ENCODE measurements around the gene RELCH.

RELCH gene

DNA sequence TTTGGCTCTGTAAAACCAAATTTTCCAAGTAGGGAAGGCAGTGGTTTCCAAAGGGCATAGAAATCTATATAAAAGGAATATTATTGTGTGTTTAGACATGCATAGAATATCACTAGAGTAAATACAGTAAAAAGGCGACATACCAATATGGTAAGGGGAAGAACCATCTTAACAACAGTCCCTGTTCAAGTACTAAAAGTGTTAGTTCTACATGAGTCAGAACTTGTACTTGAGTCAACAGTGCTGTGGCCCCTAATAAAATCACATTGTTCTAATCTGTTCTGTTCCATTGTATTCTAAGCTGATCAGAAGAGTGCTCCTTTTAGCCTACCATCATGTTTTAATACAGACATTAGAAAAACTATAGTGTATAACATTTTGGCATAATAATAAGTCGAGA, 102.0 kb downstream of the RELCH start:
- no peaks in the 10 kb centered on the region for H3K4me1 ChIP-seq (ENCODE audit: insufficient read depth, low read length)
- H3K4me3 ChIP-seq (ENCODE audit: low read depth in 1 of 2, low read length in 2 of 2): no peak overlapping the region
- H3K27me3 ChIP-seq (ENCODE audit: control insufficient read depth in 1 of 2, insufficient read depth in 2 of 2, low read length in 2 of 2): no peaks in the 10 kb centered on the region
- H3K27ac ChIP-seq (ENCODE audit: low read depth, low read length): no peak overlapping the region
- peaks cover 16% of the 10 kb centered on the region for H3K36me3 ChIP-seq (ENCODE audit: insufficient read depth, low read length)
- H3K9me3 ChIP-seq (ENCODE audit: low read length): no peaks in the 10 kb centered on the region
- no peak overlapping the region for H3K9ac ChIP-seq (ENCODE audit: low read length)

DNA sequence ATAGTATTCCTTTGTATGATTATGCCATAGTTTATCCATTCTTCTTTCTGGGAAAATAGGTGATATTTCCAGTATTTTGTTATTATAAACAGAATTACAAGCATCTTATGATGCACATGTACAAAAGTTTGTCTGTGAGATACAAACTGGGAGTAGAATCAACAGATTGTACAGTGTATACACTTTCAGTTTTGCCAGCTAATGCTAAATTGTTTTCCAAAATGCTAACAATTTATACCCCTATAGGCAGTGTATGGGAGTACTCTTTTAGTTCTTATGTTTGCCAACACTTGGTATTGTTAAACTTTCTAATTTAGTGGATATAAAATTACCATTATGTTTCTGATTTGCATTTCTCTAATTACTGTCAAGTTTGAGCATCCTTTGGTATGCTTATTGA, 107.0 kb downstream of the RELCH start:
- Histone ChIP-seq H3K4me3 (ENCODE audit: low read depth in 1 of 2, low read length in 2 of 2) (no peak overlapping the region), H3K27ac (ENCODE audit: low read depth, low read length) (no peak overlapping the region), H3K36me3 (ENCODE audit: insufficient read depth, low read length) (peaks cover 9% of the 10 kb centered on the region), H3K9ac (ENCODE audit: low read length) (no peak overlapping the region), H3K27me3 (ENCODE audit: control insufficient read depth in 1 of 2, insufficient read depth in 2 of 2, low read length in 2 of 2) (no peaks in the 10 kb centered on the region), H3K9me3 (ENCODE audit: low read length) (no peaks in the 10 kb centered on the region), H3K4me1 (ENCODE audit: insufficient read depth, low read length) (no peaks in the 10 kb centered on the region)

DNA sequence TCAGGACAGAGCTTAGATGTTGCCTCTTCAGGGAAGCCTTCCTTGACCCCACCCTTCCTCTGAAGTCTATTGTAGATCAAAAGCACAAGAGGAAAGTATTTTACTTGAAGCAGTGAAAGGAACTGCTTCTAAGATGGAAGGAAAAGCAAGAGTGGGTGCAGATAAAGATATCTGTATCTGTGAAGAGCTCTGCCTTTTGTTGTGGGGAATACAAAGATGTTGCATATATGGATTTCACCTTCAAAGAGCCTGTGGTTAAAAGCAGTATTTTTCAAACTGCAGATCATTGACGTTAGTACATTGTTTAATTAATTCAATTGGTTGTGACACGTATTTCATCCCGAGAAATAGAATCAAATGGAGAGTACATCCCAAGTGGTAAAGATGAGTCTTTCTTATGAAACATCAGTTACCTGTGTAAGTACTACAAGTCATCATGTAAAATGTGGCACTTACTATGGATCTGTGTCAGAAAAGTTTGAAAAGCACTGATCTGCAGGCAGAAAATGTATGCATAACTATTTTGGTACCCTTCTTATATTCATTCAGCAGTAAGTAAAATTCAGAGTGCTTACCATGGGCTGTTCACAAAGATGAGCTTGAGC, 113.4 kb downstream of the RELCH start:
- Histone ChIP-seq H3K4me3 (ENCODE audit: low read depth in 1 of 2, low read length in 2 of 2) (no peak overlapping the region), H3K4me1 (ENCODE audit: insufficient read depth, low read length) (no peaks in the 10 kb centered on the region), H3K9me3 (ENCODE audit: low read length) (no peaks in the 10 kb centered on the region), H3K27ac (ENCODE audit: low read depth, low read length) (no peak overlapping the region), H3K27me3 (ENCODE audit: control insufficient read depth in 1 of 2, insufficient read depth in 2 of 2, low read length in 2 of 2) (no peaks in the 10 kb centered on the region), H3K36me3 (ENCODE audit: insufficient read depth, low read length) (peaks cover 13% of the 10 kb centered on the region), H3K9ac (ENCODE audit: low read length) (no peak overlapping the region)

GRCh38 chr18:62301322-62301721, 114.3 kb downstream of the RELCH start:
- H3K27ac ChIP-seq (ENCODE audit: low read depth, low read length): no peak overlapping the region
- H3K4me1 ChIP-seq (ENCODE audit: insufficient read depth, low read length): no peaks in the 10 kb centered on the region
- no peaks in the 10 kb centered on the region for H3K9me3 ChIP-seq (ENCODE audit: low read length)
- peaks cover 13% of the 10 kb centered on the region for H3K36me3 ChIP-seq (ENCODE audit: insufficient read depth, low read length)
- H3K9ac ChIP-seq (ENCODE audit: low read length): no peak overlapping the region
- H3K4me3 ChIP-seq (ENCODE audit: low read depth in 1 of 2, low read length in 2 of 2): no peak overlapping the region
- no peaks in the 10 kb centered on the region for H3K27me3 ChIP-seq (ENCODE audit: control insufficient read depth in 1 of 2, insufficient read depth in 2 of 2, low read length in 2 of 2)

DNA sequence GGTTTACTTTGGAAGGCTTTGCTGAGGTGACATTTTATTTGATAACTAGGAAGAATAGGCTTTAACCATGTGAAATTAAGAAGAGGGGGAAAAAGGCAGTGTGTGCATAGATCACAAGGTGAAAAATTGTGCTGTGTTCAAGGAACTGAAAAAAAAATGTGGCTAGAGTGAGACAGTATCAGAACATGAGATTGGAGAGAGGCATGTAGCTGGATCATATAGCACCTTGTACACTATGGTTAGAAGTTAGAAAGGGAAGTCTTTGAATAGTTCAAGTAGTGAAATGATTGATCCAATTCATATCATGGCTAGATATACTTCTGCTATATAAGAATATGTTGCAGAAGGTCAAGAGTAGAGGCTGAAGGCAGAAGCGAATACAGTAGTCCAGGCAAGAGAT, 125.8 kb downstream of the RELCH start:
- no peaks in the 10 kb centered on the region for H3K27me3 ChIP-seq (ENCODE audit: control insufficient read depth in 1 of 2, insufficient read depth in 2 of 2, low read length in 2 of 2)
- H3K36me3 ChIP-seq (ENCODE audit: insufficient read depth, low read length): no peaks in the 10 kb centered on the region
- no peaks in the 10 kb centered on the region for H3K9me3 ChIP-seq (ENCODE audit: low read length)
- no peak overlapping the region for H3K9ac ChIP-seq (ENCODE audit: low read length)
- H3K4me1 ChIP-seq (ENCODE audit: insufficient read depth, low read length): no peaks in the 10 kb centered on the region
- no peak overlapping the region for H3K27ac ChIP-seq (ENCODE audit: low read depth, low read length)
- H3K4me3 ChIP-seq (ENCODE audit: low read depth in 1 of 2, low read length in 2 of 2): no peak overlapping the region

GRCh38 chr18:62318228-62319180, 131.4 kb downstream of the RELCH start:
- no peaks in the 10 kb centered on the region for H3K9me3 ChIP-seq (ENCODE audit: low read length)
- peaks cover 0 to under 1% of the 10 kb centered on the region in 2 donors for H3K27me3 ChIP-seq (ENCODE audit: control insufficient read depth in 1 of 2, insufficient read depth in 2 of 2, low read length in 2 of 2)
- H3K4me1 ChIP-seq (ENCODE audit: insufficient read depth, low read length): no peaks in the 10 kb centered on the region
- no peaks in the 10 kb centered on the region for H3K36me3 ChIP-seq (ENCODE audit: insufficient read depth, low read length)
- no peak overlapping the region for H3K27ac ChIP-seq (ENCODE audit: low read depth, low read length)
- H3K9ac ChIP-seq (ENCODE audit: low read length): no peak overlapping the region
- H3K4me3 ChIP-seq (ENCODE audit: low read depth in 1 of 2, low read length in 2 of 2): no peak overlapping the region

DNA sequence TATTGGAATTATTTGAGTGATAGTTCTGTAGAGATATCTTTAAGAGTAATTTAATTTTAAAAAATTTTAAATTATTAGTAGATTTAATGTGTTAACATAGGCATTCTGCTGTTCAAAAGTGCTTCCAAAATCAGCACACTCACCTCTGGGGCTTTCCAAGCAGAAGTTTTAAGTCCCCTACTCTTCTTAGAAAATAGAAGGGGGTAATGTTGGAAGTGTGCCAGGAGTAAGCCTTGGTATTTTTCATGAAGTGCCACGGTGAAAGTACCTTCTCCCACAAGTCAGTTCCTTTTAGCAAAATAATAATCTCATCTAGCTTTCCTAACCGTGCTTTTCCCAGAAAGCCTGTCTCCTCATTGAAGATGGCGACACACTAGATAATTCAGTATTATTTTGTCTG, 134.1 kb downstream of the RELCH start:
- peaks cover 7 to 24% of the 10 kb centered on the region in 2 donors for H3K27me3 ChIP-seq (ENCODE audit: control insufficient read depth in 1 of 2, insufficient read depth in 2 of 2, low read length in 2 of 2)
- no peak overlapping the region for H3K9ac ChIP-seq (ENCODE audit: low read length)

DNA sequence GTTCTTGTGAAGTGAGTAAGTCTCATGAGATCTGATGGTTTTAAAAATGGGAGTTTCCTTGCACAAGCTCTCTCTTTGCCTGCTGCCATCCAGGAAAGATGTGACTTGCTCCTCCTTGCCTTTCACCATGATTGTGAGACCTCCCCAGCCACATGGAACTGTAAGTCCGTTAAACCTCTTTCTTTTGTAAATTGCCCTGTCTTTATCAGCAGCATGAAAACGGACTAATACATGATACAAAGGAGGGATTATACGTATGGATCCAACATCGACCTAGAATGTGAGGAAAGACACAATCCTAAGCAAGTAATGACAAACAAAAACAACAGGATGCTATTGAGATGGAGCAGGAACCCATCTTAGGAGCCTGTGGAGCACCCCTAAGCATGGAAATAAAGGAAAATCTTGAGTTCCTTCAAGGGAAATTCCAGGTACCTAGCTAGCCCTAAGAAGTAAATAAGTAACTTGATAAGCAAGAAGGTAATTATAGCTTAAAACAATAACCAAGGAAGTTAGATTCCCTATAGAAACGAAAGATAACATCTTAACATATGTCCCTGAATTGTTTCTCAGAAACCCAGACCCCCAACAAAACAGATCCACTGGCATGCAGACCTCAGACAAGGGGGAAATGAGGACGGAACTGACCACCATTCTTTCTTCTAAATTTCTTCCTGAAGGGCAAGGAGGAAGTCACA, 136.6 kb downstream of the RELCH start:
- no peaks in the 10 kb centered on the region for H3K36me3 ChIP-seq (ENCODE audit: insufficient read depth, low read length)
- H3K4me3 ChIP-seq (ENCODE audit: low read depth in 1 of 2, low read length in 2 of 2): no peak overlapping the region
- no peak overlapping the region for H3K9ac ChIP-seq (ENCODE audit: low read length)
- peaks cover 13% of the 10 kb centered on the region for H3K4me1 ChIP-seq (ENCODE audit: insufficient read depth, low read length)
- no peaks in the 10 kb centered on the region for H3K9me3 ChIP-seq (ENCODE audit: low read length)
- H3K27ac ChIP-seq (ENCODE audit: low read depth, low read length): no peak overlapping the region
- H3K27me3 ChIP-seq (ENCODE audit: control insufficient read depth in 1 of 2, insufficient read depth in 2 of 2, low read length in 2 of 2): peaks cover 30 to 48% of the 10 kb centered on the region in 2 donors

More for the DNA sequence above, 134.1 kb downstream of the RELCH start:
- no peak overlapping the region for H3K4me3 ChIP-seq (ENCODE audit: low read depth in 1 of 2, low read length in 2 of 2)
- H3K27ac ChIP-seq (ENCODE audit: low read depth, low read length): no peak overlapping the region
- H3K4me1 ChIP-seq (ENCODE audit: insufficient read depth, low read length): peaks cover 8% of the 10 kb centered on the region
- H3K36me3 ChIP-seq (ENCODE audit: insufficient read depth, low read length): no peaks in the 10 kb centered on the region
- H3K9me3 ChIP-seq (ENCODE audit: low read length): no peaks in the 10 kb centered on the region

DNA sequence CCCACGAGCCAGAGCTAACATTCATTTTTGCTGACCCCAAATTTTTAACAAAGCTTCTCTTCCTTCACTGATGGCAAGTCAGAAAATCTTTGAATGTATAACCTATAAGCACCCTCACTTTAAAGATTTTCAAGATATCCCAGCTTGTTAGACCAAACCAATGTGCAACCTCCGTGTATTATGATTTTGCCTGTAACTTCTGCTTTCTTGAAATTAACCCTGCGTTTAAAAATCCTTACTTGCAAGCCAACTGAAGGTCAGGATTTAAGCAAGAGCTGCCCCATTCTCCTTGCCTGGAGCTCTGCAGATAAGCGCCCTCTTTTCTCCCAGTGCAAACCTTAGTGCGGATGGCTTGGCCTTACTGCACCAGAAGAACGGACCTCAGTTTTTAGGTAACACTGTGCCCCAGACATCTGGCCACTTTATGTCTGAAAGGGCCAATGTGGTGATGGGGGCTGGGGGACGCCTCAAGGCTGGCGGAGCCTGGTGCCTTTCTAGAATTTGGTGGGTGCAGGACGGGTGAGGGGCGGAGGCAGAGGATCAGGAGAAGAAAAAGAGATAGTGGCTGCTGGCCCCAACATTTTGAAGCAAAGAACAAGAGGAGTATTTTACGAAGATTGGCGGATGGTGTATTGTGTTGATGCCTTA, 137.2 kb downstream of the RELCH start:
- peaks cover 13% of the 10 kb centered on the region for H3K4me1 ChIP-seq (ENCODE audit: insufficient read depth, low read length)
- H3K4me3 ChIP-seq (ENCODE audit: low read depth in 1 of 2, low read length in 2 of 2): no peak overlapping the region
- H3K27me3 ChIP-seq (ENCODE audit: control insufficient read depth in 1 of 2, insufficient read depth in 2 of 2, low read length in 2 of 2): peaks cover 35 to 55% of the 10 kb centered on the region in 2 donors
- H3K9ac ChIP-seq (ENCODE audit: low read length): no peak overlapping the region
- H3K27ac ChIP-seq (ENCODE audit: low read depth, low read length): no peak overlapping the region
- H3K36me3 ChIP-seq (ENCODE audit: insufficient read depth, low read length): no peaks in the 10 kb centered on the region
- no peaks in the 10 kb centered on the region for H3K9me3 ChIP-seq (ENCODE audit: low read length)

DNA sequence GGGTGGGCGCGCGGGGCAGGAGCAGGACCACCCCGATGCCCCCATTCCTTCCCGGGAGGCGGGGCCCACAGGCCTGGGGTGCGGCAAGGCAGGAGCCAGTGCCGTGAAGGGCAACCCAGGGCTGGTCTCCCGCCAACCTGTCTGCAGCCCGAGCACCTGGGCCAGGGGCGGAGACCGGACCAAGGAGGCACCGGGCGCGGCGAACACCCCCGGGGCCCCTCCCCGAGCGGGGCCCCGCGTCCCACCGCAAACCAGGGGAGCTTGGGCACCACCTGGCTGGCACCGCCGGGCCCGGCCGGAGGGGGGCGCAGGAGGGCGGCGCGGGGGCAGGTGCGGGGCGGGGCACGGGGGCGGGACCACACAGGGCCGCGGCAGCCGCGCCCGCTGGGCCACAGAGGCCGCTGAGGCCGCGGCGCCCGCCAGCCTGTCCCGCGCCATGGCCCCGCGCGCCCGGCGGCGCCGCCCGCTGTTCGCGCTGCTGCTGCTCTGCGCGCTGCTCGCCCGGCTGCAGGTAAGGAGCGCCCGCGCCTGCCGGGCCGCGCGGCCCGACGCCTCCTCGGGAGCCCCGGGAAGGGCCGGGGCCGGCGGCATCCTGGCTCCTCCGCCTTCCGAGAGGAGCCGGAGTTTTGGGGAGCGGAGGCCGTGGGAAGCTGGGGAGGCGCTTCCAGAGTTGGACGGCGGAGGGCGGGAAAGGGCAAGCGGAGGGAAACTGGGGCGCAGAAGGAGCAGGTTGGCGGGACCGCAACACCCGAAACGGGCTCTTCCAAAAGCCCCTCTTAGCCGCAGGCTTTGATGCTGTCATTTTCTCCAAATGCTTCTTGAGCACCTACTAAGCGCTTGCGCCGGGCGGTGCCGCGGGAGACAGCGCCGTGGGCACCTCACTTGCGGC, 138.1 kb downstream of the RELCH start, which contains the start of gene TNFRSF11A:
Gene TNFRSF11A, plus strand, starts transcription at position 394 of the 889 bp plus-strand sequence. Its CDS starts 43 bp downstream, at position 437.
- no peak within 1 kb of the TSS for H3K27ac ChIP-seq (ENCODE audit: low read depth, low read length)
- no peaks in the 10 kb centered on the region for H3K36me3 ChIP-seq (ENCODE audit: insufficient read depth, low read length)
- no peak within 1 kb of the TSS for H3K9ac ChIP-seq (ENCODE audit: low read length)
- peaks cover 13% of the 10 kb centered on the region for H3K4me1 ChIP-seq (ENCODE audit: insufficient read depth, low read length)
- H3K4me3 ChIP-seq (ENCODE audit: low read depth in 1 of 2, low read length in 2 of 2): peak within 1 kb of the TSS; percentile 33 to 53
- H3K9me3 ChIP-seq (ENCODE audit: low read length): no peaks in the 10 kb centered on the region
- H3K27me3 ChIP-seq (ENCODE audit: control insufficient read depth in 1 of 2, insufficient read depth in 2 of 2, low read length in 2 of 2): peaks cover 42 to 62% of the 10 kb centered on the region in 2 donors
